Vagina (tissue), 2 donors: ENCODE data around the gene SUSD5. TPM values are rescaled to one million over a fixed set of nuclear protein-coding genes. Genes with fewer than 3 reads are reported as not detected.

Experiments used
- DNase-seq, 2 donors: peaks; one replicate each; pipeline ENCODE4 v3.0.0-alpha.2; 2017; ENCODE audit errors: extremely low spot score in 2 of 2
- H3K27ac ChIP-seq: fragments of 200-600 bp; sonication (generic); one replicate; pipeline ENCODE4 v1.5.1; 2019
- H3K27me3 ChIP-seq: fragments of 200-600 bp; sonication (generic); one replicate; pipeline ENCODE4 v1.5.1; 2019
- H3K36me3 ChIP-seq, 2 donors: fragments of 200-600 bp; sonication (generic); one replicate each; pipeline ENCODE4 v1.5.1; 2017 to 2019
- H3K4me1 ChIP-seq: fragments of 200-600 bp; sonication (generic); one replicate; pipeline ENCODE4 v1.5.1; 2019
- H3K4me3 ChIP-seq, 2 donors: fragments of 200-600 bp; sonication (generic); 1 replicate in 1 of 2; 2 replicates in 1 of 2; pipeline ENCODE4 v1.5.1; 2016 to 2019
- H3K9me3 ChIP-seq: fragments of 200-600 bp; sonication (generic); one replicate; pipeline ENCODE4 v1.5.1; 2019
- CTCF ChIP-seq, 3 experiments: fragments of 450-650 bp in 2 of 3; fragments of 200-600 bp in 1 of 3; sonication (generic) in 1 of 3; IDR thresholded peaks; one replicate each; pipeline ENCODE4 v1.5.1; 2017 to 2019; ENCODE audit warnings: antibody characterized with exemption in 3 of 3, mild to moderate bottlenecking in 2 of 3, moderate library complexity in 2 of 3
- POLR2A ChIP-seq, 2 donors: fragments of 450-650 bp; IDR thresholded peaks; one replicate each; pipeline ENCODE4 v1.6.1; 2017; ENCODE audit warnings: antibody characterized with exemption in 2 of 2, mild to moderate bottlenecking in 2 of 2, moderate library complexity in 2 of 2
- POLR2AphosphoS5 ChIP-seq, 2 donors: sonication (generic); formaldehyde crosslinking; IDR thresholded peaks; one replicate each; pipeline ENCODE4 v1.9.0; 2017; ENCODE audit warnings: antibody characterized with exemption in 2 of 2, mild to moderate bottlenecking in 2 of 2, low read depth in 1 of 2; ENCODE audit not compliant: insufficient read depth in 1 of 2
- intact Hi-C: fragments of 100-400 bp; cut with DNase I; formaldehyde crosslinking; loops from one replicate; pipeline ENCODE4 v1.15.1; 2023
- total RNA-seq: library from RNA; depleted of rRNA; stranded (reverse); fragments of >200 nt; gene quantifications from one replicate; pipeline ENCODE4 v1.2.3, GENCODE V29; 2016

The SUSD5 gene
- total RNA-seq, 1 donor from 2014 or later: 0.98 TPM

GRCh38 chr3:33159981-33160380 lies 58.6 kb downstream of the SUSD5 start:
- TF ChIP-seq CTCF (IDR thresholded peaks at IDR 0.05): no peak
- no peak for TF ChIP-seq POLR2AphosphoS5 (IDR thresholded peaks at IDR 0.05; ENCODE audit: insufficient read depth in 1 of 2, low read depth in 1 of 2)
- no peak for TF ChIP-seq POLR2A (IDR thresholded peaks at IDR 0.05)
- intact Hi-C loops: no loop called here
- Histone ChIP-seq H3K27me3 (no peaks in the 10 kb centered on the region), H3K4me3 (no peak overlapping the region), H3K9me3 (no peaks in the 10 kb centered on the region), H3K4me1 (no peaks in the 10 kb centered on the region), H3K27ac (no peak overlapping the region), H3K36me3 (no peaks in the 10 kb centered on the region)
- no peak for DNase-seq

GRCh38 chr3:33159234-33159633 lies 59.4 kb downstream of the SUSD5 start:
- intact Hi-C loops: no loop called here
- Histone ChIP-seq H3K36me3 (no peaks in the 10 kb centered on the region), H3K4me3 (no peak overlapping the region), H3K27me3 (no peaks in the 10 kb centered on the region), H3K27ac (no peak overlapping the region), H3K4me1 (no peaks in the 10 kb centered on the region), H3K9me3 (no peaks in the 10 kb centered on the region)
- DNase-seq: peak in 1 of 2 donors; percentile 40
- TF ChIP-seq POLR2A (IDR thresholded peaks at IDR 0.05): no peak
- TF ChIP-seq CTCF (IDR thresholded peaks at IDR 0.05): no peak
- TF ChIP-seq POLR2AphosphoS5 (IDR thresholded peaks at IDR 0.05; ENCODE audit: insufficient read depth in 1 of 2, low read depth in 1 of 2): no peak

- no peaks in the 10 kb centered on the region for H3K36me3 ChIP-seq
- no peaks in the 10 kb centered on the region for H3K27me3 ChIP-seq
- H3K27ac ChIP-seq: no peak overlapping the region
- H3K4me1 ChIP-seq: no peaks in the 10 kb centered on the region
- TF ChIP-seq POLR2AphosphoS5 (IDR thresholded peaks at IDR 0.05; ENCODE audit: insufficient read depth in 1 of 2, low read depth in 1 of 2): no peak
- TF ChIP-seq POLR2A (IDR thresholded peaks at IDR 0.05): no peak
- no peak for TF ChIP-seq CTCF (IDR thresholded peaks at IDR 0.05)
- no peak for DNase-seq
- no peak overlapping the region for H3K4me3 ChIP-seq
- intact Hi-C loops: no loop called here
- no peaks in the 10 kb centered on the region for H3K9me3 ChIP-seq
These were observed 63.3 kb downstream of the SUSD5 start for GRCh38 chr3:33155301-33155700.

DNA sequence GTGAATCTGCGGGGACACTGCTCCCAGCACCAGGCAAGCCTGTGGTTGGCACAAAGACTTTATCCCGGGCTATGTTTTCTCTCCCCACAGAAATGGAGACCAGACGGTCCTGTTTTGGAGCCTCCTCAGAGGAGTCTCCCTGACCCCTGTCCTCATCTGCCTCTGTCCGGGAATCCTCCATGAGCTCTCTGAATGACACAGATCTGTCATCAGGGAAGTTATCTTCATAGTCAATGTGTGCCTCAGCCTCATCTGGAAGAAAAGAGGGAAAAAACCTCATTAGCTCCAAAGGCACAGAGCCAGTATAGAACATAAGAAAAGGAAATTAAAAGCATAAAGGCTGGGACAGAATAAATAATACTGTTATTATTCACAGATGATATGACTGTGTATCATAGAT lies 64.8 kb downstream of the SUSD5 start:
- Histone ChIP-seq H3K27me3 (no peaks in the 10 kb centered on the region), H3K4me1 (no peaks in the 10 kb centered on the region), H3K4me3 (no peak overlapping the region), H3K27ac (no peak overlapping the region), H3K9me3 (no peaks in the 10 kb centered on the region), H3K36me3 (no peaks in the 10 kb centered on the region)
- intact Hi-C loops: no loop called here
- TF ChIP-seq CTCF (IDR thresholded peaks at IDR 0.05): no peak
- DNase-seq: peak in 1 of 2 donors; percentile 56

GRCh38 chr3:33152363-33153360 lies 65.9 kb downstream of the SUSD5 start:
- intact Hi-C loops: no loop called here
- H3K9me3 ChIP-seq: no peaks in the 10 kb centered on the region
- no peak overlapping the region for H3K27ac ChIP-seq
- peak in 1 of 2 donors; percentile 77 for DNase-seq
- no peaks in the 10 kb centered on the region for H3K36me3 ChIP-seq
- H3K4me3 ChIP-seq: no peak overlapping the region
- peaks cover 8% of the 10 kb centered on the region for H3K4me1 ChIP-seq
- no peaks in the 10 kb centered on the region for H3K27me3 ChIP-seq
- TF ChIP-seq POLR2AphosphoS5 (IDR thresholded peaks at IDR 0.05; ENCODE audit: insufficient read depth in 1 of 2, low read depth in 1 of 2) (no peak), POLR2A (IDR thresholded peaks at IDR 0.05) (no peak), CTCF (IDR thresholded peaks at IDR 0.05) (no peak)
